OCI-LY7 (cell line): ENCODE data around the gene C1orf115.

Experiments used
- CTCF ChIP-seq: fragments of 200-600 bp; sonication (generic); conservative IDR thresholded peaks from 2 replicates; pipeline ENCODE4 v1.5.1; 2014; ENCODE audit warnings: mild to moderate bottlenecking, antibody characterized with exemption, low read length, moderate library complexity, mixed read lengths
- EZH2phosphoT487 ChIP-seq: fragments of 200-600 bp; sonication (generic); IDR thresholded peaks from 2 replicates; pipeline ENCODE4 v1.6.1; 2018; ENCODE audit warnings: low read depth, borderline replicate concordance, mild to moderate bottlenecking, mixed run types, antibody characterized with exemption, low read length, moderate library complexity, mixed read lengths

- TF ChIP-seq CTCF = no peak
- no peak for TF ChIP-seq EZH2phosphoT487
Measured at GRCh38 chr1:220677251-220677650, 12.9 kb upstream of the C1orf115 start.
